H54 (cell line): ENCODE measurements around the gene NR6A1.
A peak's percentile ranks its signal among the peaks of the same experiment; 100 is the strongest.

Source experiments
- DNase-seq: peaks from one replicate; pipeline ENCODE4 v3.0.0; 2011; ENCODE audit warnings: low spot score, mixed read lengths; ENCODE audit not compliant: insufficient read length
- FAIRE-seq: peaks from 3 replicates; lab custom pipeline; 2011; peaks lifted over from hg19 to GRCh38; lab: Jason Lieb, UNC
- POLR2A ChIP-seq: IDR thresholded peaks from 2 replicates; pipeline ENCODE4 v1.6.1; 2011; ENCODE audit warnings: low read depth, mild to moderate bottlenecking, low read length

NR6A1 gene

DNA sequence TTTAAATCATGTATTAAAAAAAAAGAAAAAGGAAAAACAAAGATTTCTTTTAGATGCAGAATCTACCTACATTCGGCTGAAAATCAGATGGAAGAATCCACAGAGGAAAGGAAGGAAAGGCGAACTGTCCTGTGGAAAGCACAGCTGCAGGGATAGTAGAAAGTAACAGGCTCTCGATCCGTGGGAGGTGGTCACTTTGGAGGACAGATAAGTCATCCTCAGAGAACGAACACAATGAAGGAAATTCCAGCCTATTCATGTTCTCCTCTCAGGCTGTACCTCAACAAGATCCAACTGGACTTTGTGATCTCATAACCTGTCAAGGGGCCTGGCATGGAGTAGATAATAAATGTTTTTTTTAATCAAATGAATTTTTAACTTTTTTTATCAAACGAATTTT lies 72.8 kb downstream of the NR6A1 start:
- FAIRE-seq: peak; percentile 55
- no peak for DNase-seq
- no peak for TF ChIP-seq POLR2A

- no peak for TF ChIP-seq POLR2A
- FAIRE-seq: peak; percentile 68
- no peak for DNase-seq
These were observed 73.5 kb downstream of the NR6A1 start for GRCh38 chr9:124697326-124698200.

GRCh38 chr9:124696101-124696500 lies 75.0 kb downstream of the NR6A1 start:
- TF ChIP-seq POLR2A: no peak
- peak; percentile 55 for FAIRE-seq
- DNase-seq: no peak

GRCh38 chr9:124695280-124695890 lies 75.7 kb downstream of the NR6A1 start:
- no peak for TF ChIP-seq POLR2A
- DNase-seq (no peak), FAIRE-seq (peak; percentile 23)

GRCh38 chr9:124694414-124695279 lies 76.5 kb downstream of the NR6A1 start:
- no peak for TF ChIP-seq POLR2A
- DNase-seq: no peak
- FAIRE-seq: peak; percentile 61

DNA sequence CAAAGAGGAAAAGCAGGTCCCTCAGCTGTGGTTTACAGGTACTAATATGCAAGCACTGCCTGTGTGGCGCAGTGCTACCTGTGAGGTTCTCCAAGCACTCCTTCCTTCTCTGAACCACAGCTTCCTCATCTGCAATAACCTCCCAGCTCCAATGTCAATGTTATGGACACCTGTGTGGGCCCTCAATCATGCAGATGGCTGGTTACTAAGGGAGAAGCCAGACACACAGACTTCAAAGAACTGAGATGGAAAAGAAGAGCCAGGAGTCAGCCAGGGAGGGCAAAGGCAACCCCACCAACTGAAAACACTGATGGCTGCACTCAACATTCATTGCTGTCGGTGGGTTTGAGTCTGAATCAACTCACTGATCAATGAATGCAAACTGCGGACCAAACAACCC lies 77.7 kb downstream of the NR6A1 start:
- TF ChIP-seq POLR2A: no peak
- FAIRE-seq: peak; percentile 91
- no peak for DNase-seq

DNA sequence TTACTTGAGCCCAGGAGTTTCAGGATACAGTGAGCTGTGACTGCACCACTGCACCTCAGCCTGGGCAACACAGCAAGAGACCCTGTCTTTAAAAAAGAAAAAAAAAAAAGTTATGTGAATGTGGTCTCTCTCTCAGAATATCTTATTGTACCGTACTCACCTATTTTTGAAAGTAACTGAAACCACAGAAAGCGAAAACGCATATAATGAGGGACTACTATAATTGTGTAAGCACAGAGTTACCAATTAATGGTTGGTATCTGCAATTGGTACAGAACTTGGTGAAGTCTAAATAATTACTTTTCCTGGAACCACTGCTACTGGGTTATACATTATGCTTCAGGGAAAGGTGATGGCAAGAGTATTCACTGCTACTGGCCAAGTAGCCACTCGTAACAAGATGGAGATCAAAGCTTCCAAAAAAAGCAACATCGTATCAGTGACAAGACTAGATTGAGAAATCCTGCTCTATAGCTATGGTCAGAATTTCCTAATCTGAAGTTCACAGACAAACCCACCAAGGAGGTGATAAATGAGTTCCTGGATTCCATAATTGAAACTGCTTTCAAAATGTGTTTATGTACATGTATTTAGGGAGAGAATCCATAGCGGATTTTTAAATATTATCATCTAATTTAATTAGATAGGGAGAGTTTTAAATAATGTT lies 82.7 kb downstream of the NR6A1 start:
- TF ChIP-seq POLR2A: no peak
- no peak for DNase-seq
- FAIRE-seq: peak; percentile 86

GRCh38 chr9:124686918-124687317 lies 84.2 kb downstream of the NR6A1 start:
- no peak for TF ChIP-seq POLR2A
- DNase-seq: no peak
- FAIRE-seq: no peak

GRCh38 chr9:124685217-124685616 lies 85.9 kb downstream of the NR6A1 start:
- no peak for TF ChIP-seq POLR2A
- DNase-seq: no peak
- no peak for FAIRE-seq

- FAIRE-seq (no peak), DNase-seq (no peak)
- TF ChIP-seq POLR2A: no peak
These were observed 86.9 kb downstream of the NR6A1 start for GRCh38 chr9:124684169-124684568.

DNA sequence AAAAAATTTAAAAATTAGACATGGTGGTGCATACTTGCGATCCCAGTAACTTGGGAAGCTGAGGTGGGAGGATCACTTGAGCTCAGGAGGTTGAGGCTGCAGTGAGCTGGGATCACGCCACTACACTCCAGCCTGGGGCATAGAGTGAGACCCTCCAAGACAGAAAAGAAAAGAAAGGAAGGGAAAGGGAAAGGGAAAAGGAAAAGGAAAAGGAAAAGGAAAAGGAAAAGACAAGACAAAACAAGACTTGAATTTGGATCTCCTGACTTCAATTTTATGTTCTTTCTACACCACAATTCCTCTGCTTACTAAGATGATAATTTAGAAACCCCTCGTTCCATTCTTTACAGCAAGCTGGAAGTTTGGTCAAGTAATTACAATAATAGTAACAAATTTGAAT lies 88.1 kb downstream of the NR6A1 start:
- DNase-seq (no peak), FAIRE-seq (no peak)
- no peak for TF ChIP-seq POLR2A

- DNase-seq (no peak), FAIRE-seq (peak; percentile 64)
These were observed 90.3 kb downstream of the NR6A1 start for GRCh38 chr9:124680714-124681390.

GRCh38 chr9:124680049-124680448 lies 91.1 kb downstream of the NR6A1 start:
- no peak for DNase-seq
- FAIRE-seq: no peak

More at GRCh38 chr9:124680714-124681390, 90.3 kb downstream of the NR6A1 start:
- TF ChIP-seq POLR2A: no peak

DNA sequence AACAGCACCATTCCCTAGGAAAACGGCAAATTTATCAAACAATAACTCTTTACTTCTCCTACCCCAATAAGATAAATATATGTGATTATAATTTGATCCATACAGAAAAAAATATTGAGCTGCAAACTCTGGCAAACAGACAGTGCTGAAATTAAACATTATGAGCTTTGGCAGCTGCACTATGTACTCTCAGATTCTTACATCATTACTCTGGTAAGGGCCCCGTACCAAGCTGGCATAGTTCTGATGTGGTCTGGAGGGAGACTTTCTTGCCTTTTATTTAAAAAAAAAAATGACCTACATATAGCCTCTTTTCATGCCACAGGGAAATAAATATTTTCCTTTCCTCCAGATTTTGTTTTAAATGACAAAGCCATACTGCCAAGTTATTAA lies 95.0 kb downstream of the NR6A1 start:
- no peak for TF ChIP-seq POLR2A
- FAIRE-seq (no peak), DNase-seq (no peak)

More at GRCh38 chr9:124680049-124680448, 91.1 kb downstream of the NR6A1 start:
- no peak for TF ChIP-seq POLR2A
